Inflammatory macrophage treated with lipopolysaccharide for 1 hour (primary cell): ENCODE results near the gene BCAR3.
"Not testable (repeated sequence)": the region's sequence is repeated elsewhere in the genome, so short reads cannot be mapped to it uniquely, and the experiment has no call there.

Experiments used
- DNase-seq, 2 donors: peaks; one replicate each; pipeline ENCODE4 v3.0.0-alpha.2; 2020 to 2022

The BCAR3 gene

DNA sequence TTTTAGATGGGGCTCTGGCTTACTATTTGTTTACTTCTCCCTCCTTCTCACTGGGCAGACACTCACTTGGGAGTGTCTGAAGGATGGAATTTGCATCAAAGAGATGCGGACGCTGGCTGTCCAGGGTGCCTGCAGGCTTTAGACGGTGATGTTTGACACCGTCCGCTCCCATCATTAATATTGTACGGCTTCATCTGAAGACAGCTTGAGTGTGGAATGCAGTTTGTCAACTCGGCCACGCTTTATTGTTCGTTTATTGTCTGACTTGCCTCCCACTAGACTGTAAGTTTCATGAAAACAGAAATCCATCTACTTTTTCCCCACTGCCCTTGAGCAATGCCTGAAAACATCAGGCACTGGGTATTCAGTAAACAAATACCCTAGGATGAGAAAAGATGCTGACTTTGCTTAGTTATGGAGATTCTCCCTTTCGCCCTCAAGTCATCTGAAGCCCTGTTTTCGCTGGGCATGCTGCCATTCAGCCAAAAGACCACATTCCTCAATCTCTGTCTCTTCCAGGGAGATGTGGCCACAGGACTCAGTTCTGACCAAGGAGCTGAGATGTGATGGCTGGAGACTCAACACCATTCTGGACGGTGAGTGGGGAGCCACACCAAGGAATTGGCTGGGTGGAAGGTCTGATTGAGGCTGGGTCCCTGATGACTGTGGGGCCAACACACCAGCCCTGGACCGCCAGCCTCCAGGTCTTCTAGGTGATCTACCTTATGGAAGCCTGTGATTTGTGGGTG lies 87.6 kb downstream of the BCAR3 start:
- DNase-seq, result no peak

DNA sequence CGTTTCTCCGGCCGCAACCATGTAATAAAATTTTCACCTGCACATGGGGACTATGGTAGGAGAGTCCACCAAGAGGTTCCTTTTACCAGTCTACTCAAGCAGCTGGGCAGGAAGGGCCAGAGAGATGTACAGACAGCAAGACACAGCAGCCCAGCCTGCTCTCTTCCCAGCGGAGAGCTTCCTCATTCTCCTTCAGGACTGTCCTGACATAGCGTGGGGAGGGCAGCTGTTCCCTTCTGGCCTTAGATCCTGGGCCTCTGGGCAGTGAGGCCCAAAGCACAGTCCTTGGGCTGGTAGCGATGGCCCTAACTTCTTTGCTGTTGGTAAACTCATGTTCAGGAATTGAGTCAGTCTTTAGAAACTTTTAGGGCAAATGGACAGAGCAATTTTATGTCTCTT lies 89.1 kb downstream of the BCAR3 start:
- peak; percentile 22 to 41 for DNase-seq

DNA sequence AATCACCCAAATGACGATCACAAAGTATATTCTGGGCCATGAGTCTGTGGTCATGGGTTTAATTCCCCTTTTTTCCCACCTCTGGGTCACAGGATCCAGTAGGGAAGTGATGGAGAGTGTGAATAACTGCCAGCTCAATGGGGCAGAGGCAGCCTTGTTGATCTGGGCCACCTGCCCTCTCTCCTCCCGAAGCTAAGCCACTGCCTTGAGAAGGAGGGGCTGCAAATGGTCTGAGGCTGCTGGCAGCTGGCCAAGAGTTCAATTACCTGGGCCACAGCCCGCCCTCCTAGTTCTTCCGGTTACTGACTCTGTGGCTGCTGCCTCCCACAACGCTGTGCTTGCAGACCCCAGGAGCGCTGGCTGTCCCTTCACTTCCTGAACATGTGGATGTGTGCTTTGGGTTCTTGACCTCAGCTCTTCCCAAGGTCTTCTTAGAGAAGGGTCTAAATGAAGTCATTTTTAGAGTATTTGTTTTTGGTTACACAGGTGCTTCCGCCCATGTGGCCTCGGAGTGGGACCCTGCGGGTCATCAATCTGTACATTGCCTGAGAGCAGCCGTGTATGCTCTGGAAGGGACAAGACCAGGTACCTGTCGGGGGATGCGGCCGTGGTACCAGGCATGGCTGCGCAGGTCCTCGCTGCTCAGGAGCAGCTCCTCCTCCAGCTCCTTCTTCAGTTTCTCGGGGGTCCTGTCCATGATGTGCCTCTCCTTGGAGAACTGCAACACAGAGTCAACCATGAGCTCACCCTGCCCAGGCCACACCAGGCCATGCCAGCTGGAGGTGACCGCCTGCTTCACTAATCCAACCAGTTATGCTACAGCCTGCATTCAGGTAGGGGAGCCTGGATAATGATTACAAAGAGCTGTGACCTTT lies 89.7 kb downstream of the BCAR3 start:
- DNase-seq, result peak; percentile 40 to 75

DNA sequence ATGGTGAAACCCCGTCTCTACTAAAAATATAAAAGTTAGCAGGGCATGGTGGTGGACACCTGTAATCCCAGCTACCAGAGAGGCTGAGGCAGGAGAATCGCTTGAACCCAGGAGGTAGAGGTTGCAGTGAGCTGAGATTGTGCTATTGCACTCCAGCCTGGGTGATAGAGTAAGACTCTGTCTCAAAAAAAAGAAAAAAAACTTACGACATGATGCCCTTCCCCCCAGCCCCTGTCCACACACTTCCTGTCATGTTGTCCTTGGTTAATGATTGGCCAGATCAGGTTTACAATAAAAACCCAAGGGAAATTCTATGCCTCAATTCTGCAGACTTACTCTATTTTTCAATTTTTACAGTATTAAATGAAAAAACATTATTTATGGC lies 90.4 kb downstream of the BCAR3 start:
- not testable (repeated sequence) for DNase-seq

DNA sequence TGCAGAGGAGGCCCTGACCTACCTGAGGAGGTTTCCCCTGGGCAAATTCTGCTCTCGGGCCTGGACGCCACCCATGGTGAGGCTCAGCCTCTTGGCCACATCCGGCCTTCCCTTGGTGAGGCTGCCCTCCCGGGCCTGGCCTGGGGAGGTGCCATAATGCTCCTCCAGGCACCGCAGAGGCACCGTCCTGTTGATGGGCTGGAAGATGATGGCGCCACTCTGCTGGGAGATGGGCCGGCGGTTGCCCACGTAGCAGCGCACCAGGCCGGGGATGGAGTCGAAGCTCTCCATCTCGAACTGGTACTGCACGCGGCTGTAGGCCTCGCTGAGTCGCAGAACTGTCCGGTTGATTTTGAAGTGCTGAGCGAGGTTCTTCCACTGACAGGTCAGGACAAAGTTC lies 92.7 kb downstream of the BCAR3 start:
- DNase-seq, result no peak

DNA sequence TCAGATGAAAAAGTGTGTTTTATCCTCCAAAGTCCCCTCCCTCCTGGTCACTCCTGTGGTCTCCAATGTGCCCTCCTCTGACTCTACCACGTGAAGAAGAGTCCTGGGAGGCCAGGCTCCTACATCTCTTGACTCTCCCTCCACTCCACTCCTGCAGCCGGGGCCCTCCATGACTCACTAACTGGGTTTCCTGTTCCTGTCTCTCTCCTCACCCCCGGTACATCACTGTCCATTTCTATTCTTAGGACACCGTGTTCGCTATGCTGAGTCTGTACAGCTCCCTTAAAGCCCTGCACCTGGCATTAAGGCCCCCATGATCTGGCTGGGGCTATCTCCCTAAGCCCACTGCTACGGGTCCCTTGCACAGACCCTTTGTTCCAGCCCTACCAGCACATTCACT lies 93.4 kb downstream of the BCAR3 start:
- DNase-seq, result no peak

DNA sequence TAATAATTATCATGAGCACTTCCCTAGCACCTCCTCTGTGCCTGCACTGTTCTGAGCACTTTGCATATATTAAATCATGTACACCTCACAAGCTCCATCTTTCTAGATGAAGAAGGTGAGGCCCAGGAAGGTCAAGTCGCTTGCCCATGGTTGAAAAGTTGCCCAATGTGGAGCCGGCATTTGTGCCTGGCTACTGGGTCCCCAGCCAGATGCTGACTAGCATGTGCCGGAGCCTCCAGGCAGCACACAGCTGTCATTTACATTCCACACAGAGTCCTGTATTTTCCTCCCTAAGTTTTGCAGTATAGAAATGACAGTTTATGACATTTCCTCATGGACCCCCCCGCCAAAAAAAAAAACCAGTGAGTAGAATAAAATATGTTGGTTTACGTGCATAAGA lies 94.3 kb downstream of the BCAR3 start:
- DNase-seq, result no peak

DNA sequence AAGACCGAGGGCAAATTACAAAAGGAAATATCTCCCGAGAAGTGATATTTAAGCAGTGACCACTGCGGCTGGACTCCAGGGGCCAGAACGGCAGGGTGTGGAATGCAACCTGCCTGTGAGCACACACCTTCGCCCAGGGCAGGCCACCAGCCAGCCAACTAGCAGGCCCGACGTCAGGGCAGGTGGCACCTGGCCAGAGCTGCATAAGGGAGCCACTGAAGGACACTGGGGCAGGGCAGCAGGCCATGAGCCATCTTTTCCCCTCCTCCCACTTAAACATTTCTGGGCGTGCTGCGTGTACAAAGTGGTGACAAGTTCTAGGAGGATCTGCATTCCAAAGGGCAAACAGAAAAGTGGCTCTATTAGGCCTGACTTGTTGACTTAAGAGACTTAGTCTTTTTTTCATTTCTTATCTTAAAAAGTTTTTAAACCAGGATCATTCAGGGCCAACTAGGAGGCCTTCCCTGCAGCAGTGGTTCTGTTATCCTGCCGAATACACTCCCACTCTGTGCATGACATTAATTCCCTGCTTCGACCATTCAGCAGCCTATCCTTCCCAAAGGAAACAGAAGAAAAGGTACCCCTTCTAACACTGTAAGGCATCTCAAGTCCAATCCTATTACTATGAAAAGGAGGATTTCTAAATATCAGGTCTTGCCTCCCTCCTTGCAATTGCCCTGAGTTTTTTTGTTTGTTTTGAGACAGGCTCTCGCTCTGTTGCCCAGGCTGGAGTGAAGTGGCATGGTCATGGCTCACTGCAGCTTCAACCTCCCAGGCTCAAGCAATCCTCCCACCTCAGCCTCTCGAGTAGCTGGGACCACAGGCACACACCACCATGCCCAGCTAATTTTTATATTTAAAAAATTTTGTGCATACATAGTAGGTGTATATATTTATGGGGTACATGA lies 96.3 kb downstream of the BCAR3 start:
- DNase-seq, result no peak

DNA sequence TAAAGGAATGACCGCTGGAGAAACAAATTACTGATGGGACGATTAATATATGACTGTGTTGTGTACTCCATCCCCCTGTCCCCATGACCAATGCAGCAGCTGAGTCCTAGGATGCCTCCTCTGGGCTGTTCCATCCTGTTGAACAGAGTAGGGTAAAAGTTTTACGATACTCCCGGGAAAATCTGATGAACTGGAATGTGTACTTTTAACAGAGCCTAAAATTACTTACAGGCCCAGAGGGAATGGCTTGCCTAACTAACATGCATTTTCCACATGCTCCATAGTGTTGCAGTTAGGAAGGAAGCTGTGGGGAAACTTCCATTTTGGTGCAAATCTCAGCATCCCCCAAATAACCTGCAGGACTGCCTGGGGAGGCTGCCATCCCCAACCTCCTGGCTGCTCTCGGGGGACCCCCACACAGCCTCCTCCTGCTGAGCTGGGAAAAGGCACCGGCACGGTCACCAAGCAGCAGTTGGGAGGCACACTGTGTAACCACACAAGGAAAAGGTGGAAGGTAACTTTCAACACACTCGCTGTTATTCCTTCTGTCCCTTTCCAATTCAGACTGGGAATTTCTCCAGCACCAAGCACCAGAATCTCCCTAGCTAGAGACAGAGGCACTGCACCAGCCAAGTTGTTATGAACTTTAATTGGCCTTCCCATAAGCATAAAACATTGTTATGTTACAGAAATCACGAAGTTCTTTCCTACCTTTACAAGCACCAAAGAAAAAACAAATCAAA lies 97.2 kb downstream of the BCAR3 start:
- DNase-seq, result no peak

DNA sequence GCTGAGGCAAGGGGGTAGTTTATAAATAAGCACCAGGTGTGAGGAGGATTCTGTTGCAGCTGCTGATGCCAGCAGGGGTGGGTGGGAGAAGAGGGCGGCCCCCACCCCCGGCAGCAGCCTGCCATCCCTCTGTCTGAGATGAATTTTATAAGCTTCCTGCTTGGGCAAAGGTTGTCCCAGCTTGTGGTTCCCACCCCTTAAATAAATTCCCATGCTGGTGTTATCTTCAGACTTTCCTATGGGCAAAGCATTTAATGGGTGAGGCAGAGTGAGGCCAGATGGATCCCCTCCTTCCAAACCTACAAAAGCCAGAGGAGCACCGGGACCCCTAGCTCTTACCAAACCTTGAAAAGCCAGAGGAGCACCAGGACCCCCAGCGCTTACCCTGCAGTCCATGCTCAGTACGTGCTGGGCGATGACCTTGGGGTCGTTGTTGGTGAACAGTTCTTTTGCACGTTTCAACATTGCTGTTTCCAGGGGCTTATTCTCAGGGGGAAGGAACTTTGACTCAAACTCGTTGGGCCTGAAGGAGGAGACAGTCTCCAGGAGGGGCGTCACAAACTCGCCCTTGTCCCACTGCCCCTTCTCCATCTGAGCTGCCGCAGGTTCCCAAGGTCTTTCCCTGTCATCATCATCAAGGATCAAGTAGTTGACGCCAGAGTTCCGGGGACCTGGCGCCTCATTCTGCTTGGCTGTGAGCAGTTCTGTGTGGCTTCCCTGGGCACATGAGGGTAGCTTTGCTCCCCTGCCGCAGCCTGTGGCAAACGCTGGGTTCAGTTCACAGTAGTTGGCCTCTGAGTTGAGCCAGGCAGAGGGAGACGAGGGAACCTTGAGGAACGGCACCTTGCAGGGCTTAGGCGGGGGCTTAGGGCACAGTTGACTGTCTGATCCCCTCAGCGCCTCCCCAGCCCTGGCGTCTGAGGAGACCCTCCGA lies 99.5 kb downstream of the BCAR3 start:
- no peak for DNase-seq

DNA sequence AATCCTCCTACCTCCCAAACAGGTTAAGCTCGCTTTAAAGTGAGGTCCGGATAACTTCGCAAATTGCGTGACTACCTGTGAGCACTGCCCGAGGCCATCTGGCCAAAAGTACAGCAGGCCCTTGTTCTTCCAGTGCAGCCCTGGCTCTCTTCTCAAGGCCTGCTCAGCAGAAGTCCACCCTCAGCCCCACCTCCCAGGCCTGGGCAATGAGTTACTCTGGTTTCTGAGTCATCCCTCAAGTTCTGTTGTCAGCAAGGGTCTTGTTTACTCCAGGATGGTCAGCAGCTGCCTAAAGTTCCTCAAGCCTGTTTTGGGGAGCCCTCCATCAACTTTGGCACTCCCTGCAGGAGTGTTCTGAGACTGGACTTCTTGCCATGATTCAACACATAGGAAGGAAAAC lies 101.7 kb downstream of the BCAR3 start:
- DNase-seq, result no peak

DNA sequence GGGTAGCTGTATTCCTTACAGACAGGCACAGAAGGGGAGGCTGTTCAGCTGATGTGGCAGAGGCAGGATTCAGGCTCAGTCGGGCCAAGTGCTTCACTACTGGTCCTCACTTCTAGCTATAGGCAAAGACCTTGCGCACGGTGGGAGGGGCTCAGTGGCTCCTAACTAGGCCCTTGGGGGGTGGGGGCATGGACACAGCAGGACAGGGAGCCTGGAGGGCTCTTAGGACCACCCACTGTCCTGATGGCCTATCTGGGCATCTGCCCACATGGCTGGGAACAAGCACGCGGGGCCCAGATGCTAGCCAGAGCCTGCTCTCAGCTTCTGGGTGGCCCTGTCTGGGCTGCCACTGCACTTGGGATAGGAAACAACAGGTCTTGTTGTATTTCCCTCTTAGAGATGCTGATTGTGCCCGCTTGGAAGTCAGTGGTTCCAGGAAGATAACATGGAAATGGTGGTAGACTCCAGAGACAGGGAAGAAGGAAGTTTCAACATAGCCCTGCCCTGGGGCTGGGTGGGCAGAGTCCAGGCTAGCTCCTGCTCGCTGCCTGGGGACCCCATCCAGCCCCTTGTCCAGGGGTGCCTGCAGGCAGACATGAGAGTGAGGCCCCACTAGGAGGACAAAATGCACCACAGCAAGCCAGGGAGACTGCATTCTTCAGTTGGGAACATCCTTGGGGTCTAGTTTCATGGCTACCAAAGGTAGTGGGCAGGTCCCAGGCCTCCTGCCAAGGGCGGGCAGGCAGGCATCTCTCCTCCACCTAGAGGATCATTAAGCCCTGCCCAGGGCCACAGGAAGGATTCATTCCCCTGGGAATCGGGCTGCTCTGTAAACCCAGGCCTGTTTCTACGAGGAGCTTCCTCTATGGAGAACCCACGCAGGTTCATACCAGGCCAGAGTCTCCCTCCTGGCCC lies 102.5 kb downstream of the BCAR3 start:
- DNase-seq, result no peak

DNA sequence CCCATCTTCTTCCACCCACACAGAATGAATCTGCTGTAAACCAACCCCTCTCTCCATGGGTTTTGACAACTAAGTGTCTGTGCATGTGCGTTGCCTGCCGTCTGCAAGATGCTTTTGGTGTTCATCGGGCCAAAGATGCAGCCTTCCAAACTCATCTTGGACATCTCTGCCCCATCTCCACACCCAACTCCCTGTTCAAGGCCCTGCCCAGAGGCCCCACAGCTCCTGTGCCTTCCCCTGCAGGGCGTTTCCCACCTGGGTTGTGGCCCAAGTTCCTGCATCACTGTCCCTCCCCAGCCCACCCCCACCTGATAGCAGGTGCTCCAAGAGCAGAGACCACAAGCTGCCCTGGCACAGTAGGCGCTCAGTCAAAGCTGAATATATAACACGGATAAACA lies 103.2 kb downstream of the BCAR3 start:
- no peak for DNase-seq

DNA sequence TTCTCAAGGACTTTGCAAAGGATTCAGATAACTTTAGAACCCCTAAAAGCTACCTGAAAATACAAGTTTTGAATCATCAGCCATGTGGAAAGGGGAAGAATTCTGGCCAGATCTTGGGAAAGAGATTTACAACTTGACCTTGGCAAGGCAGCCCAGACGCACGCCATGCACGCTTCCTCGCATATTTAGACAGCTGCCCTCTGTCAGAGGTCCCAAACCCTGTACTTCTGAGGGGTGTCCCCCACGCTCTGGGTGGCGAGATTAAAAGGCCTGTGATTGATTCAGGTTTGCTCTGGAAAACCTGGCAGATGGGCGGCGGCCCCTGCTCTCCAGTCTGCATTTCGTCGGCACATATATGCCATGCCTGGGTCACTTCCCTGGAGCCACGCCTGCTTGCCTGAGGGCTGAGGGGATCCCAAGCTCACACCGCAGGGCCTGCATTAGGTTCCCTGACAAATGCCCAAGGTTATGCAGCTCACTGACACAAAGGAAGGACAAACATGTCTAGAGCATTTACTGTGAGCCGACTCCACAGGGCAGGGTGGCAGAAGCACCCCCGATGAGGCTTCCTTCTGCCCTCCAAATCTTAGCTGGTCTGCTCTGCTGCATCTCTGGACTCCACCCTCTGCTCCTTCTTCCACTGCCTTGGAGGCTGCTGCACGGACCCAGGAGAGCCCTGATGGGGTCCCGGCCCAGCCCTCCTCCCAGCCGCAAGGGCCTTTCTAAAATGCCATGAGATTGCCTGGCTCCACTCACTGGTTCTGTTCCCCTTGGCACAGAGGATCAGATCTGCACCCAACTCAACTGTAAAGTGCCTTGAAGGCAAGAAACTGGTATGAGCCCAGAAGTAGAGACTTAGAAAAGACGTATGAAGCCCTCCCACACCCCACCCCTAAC lies 103.9 kb downstream of the BCAR3 start:
- DNase-seq, result no peak

DNA sequence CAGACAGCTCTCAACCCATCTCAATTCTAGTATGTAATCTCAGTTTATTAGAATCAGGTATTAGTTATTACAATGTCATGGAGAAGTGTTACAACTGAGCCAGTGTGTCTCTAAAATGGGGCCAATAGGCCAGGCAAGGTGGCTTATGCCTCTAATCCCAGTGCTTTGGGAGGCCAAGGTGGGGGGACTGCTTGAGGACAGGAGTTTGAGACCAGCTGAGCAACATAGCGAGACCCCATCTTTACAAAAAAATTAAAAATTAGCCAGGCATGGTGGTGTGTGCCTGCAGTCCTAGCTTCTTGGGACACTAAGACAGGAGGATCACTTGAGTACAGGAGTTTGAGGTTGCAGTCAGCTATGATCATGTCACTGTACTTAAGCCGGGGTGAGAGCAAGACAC lies 104.9 kb downstream of the BCAR3 start:
- no peak for DNase-seq

DNA sequence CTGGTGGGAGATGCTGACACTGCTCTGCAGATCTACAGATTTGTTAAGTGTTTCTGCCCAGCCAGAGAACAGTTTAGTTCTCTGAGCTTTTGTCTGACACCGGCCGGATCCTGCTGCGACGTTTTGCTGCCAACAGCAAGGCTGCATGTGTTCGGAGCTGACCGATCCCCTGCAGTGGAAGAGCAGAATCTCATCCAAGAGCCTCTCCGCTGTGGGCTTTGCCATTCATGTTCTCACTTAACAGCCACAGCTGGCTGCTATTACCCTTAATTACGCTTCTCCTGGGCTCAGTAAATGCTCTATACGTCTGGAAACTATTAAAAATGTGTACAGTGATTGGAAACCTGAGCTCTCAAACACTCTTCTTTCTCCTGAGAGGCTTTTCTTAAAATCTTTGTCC lies 105.3 kb downstream of the BCAR3 start:
- no peak for DNase-seq

DNA sequence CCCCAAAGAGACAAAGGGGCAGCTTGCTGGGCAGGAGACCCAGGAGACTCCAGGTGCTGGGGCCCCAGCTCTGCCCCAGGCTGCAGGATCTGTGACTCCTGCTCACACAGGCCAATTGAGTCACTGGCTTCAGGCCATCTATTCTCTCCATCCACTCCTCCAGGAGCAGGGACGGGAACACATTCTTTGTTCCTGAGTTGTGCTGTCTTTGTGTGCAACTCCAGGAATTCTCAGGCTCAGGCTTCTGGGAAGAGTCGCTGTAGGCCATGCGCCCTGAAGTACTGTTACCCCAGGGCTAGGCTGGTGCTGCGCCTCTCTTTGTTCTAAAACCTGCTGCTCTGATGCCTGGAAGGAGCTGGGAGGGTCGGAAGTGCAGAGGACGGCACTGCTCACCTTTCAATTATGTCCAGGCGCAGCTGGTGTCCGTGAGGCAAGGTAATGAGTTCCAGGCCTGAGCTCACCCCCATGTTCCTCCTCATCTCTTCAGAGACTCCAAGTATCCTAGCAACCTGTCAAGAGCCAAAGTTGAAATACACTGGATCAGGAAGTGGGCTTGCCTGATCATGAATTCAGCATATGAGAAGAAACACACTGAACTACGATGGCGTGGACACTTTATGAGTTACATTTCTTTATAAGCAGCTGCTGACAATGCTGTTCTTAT lies 105.9 kb downstream of the BCAR3 start:
- DNase-seq, result no peak

DNA sequence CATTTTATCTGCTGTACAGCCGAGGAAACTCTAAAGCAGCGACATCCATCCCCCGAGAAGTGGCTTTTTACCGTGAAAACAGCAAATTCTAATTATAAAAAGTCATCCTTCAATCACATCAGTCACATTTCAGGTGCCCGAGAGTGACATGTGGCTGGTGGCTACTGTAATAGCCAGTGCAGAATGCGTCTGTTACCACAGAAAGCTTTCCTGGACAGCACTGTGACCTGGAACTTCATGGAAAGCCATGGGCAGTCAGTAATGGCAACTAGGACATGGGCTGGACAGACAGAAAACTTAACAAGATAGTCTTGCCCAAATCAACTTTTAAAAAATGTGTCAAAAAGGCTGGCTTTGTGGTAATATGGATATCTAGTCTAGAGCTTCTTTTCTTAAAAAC lies 106.6 kb downstream of the BCAR3 start:
- DNase-seq, result no peak

DNA sequence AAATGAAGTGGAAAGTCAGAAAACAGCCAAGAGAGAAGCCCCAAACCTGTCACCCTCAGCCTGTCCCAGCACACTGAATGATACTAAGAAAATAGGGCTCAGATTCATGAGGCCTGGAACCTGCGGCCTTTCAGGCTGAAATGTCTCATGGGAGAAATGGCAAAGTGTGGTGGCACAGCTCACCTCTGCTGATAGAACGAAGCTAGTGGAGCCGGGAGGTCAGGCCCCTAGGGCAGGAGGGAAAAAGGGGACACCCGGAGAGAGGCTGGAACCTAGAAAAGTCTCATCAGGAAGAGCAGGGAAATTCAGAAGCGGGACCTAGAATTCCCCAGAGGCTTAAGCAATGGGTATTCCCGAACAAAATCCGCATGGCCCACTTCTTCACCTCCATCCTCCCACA lies 107.1 kb downstream of the BCAR3 start:
- no peak for DNase-seq
